Measurements from ENCODE around the gene RAB43. TPM values are rescaled to one million over a fixed set of nuclear protein-coding genes. Genes with fewer than 3 reads are reported as not detected.

RAB43 gene
- total RNA-seq = 23.5 and 59.1 TPM in 2 replicates

GRCh38 chr3:129121792-129122411, at the start of gene RAB43:
TSS of gene RAB43 (minus strand) at chr3:129121804. CDS start at chr3:129121489, 315 bp downstream.

GRCh38 chr3:129160891-129161859, 39.6 kb upstream of the RAB43 start, which contains the start of gene ISY1:
TSS of gene ISY1 (minus strand) at chr3:129161063. CDS start at chr3:129160975, 88 bp downstream.

GRCh38 chr3:129060276-129061022, 61.2 kb downstream of the RAB43 start, which contains the start of gene GP9:
TSS of gene GP9 (plus strand) at chr3:129060779. CDS start at chr3:129061740, 961 bp downstream.

Other genes starting within 250 kb of the RAB43 start
- 30.3 and 43.9 TPM in 2 replicates for gene ACAD9, start 242.2 kb downstream of the RAB43 start, total RNA-seq
- 0.16 and 0.69 TPM in 2 replicates for gene CFAP92, start 127.7 kb downstream of the RAB43 start, total RNA-seq
- 1.5 and 3.3 TPM in 2 replicates for gene EFCC1, start 120.5 kb downstream of the RAB43 start, total RNA-seq
- not detected in 2 replicates for gene GP9, start 61.0 kb downstream of the RAB43 start, total RNA-seq
- gene ISY1, start 39.3 kb upstream of the RAB43 start, total RNA-seq = 28.7 and 34.7 TPM in 2 replicates
- 141 and 234 TPM in 2 replicates for gene CNBP, start 62.1 kb upstream of the RAB43 start, total RNA-seq
- gene COPG1, start 127.8 kb upstream of the RAB43 start, total RNA-seq = 197 and 374 TPM in 2 replicates
- 25.4 and 30.0 TPM in 2 replicates for gene HMCES, start 157.1 kb upstream of the RAB43 start, total RNA-seq